Measurements from ENCODE around the gene SERPINB10.

DNA sequence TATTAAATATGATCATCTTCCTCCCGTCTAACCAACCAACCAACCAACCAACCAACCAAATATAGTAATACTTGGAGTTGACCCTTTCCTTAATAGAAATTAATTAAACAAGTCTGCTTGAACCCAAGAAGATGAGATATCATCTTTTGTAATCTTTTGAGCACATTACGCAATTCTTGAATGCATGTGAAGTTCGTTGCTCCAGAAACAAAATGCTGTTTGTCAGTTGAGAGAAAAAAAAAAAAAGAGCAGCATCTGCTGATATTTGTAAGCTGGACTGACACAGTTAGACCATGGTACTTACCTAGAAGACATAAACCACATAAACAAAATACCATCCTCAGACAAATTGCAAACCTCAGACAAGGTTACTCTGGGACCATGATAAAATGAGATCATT is 29.4 kb upstream of the SERPINB10 start:
- no peak for TF ChIP-seq POLR2A (IDR thresholded peaks at IDR 0.05; ENCODE audit: low read depth, low read length)
- no peak for TF ChIP-seq POLR2AphosphoS5 (IDR thresholded peaks at IDR 0.05; ENCODE audit: low read depth, low read length)
- no peak for TF ChIP-seq TAF1 (IDR thresholded peaks at IDR 0.05; ENCODE audit: low read depth, low read length)
- TF ChIP-seq SPI1 (IDR thresholded peaks at IDR 0.05; ENCODE audit: low read depth, low read length): no peak
- no peak for TF ChIP-seq POU2F2 (IDR thresholded peaks at IDR 0.05; ENCODE audit: low read depth, low read length)
- no peak for TF ChIP-seq PAX5 (IDR thresholded peaks at IDR 0.05; ENCODE audit: insufficient read depth, low read length, severe bottlenecking)

All from GM12891 (cell line).